ENCODE measurements around the gene RNF130. TPM values are rescaled to one million over a fixed set of nuclear protein-coding genes. Genes with fewer than 3 reads are reported as not detected.

The RNF130 gene
- total and polyA plus RNA-seq, 9 of the 15 experiments (the other 6 are each of a cell fraction or from before 2014, with no cell fraction given), result 5.8 to 39.4 (median 27.1) TPM

- BruUV-seq (replicated peaks), result no TSS peak
- Histone ChIP-seq H2AFZ (ENCODE audit: low read depth, low read length) (no peak overlapping the region), H3K9ac (ENCODE audit: insufficient read depth in 1 of 2, low read depth in 2 of 2, low read length in 2 of 2) (no peak overlapping the region), H3K9me3 (replicated peaks; ENCODE audit: control insufficient read depth, insufficient read depth, low read depth, low read length) (no peaks in the 10 kb centered on the region; the same call in 1 of the 2 replicates), H4K20me1 (replicated peaks; ENCODE audit: control insufficient read depth, insufficient read depth, low read length) (no peaks in the 10 kb centered on the region), H3K27ac (ENCODE audit: extremely low read depth, low read depth, low read length) (no peak overlapping the region), H3K4me3 (no peak overlapping the region), H3K79me2 (ENCODE audit: control insufficient read depth, insufficient read depth, low read length) (no peaks in the 10 kb centered on the region), H3K27me3 (ENCODE audit: control insufficient read depth in 2 of 2, insufficient read depth in 2 of 2, low read length in 2 of 2) (no peaks in the 10 kb centered on the region), H3K9me1 (ENCODE audit: control insufficient read depth, insufficient read depth, low read length) (no peaks in the 10 kb centered on the region), H3K4me2 (ENCODE audit: insufficient read depth, low read length) (no peak overlapping the region), H3K4me1 (replicated peaks in 1 of 2; ENCODE audit: control insufficient read depth in 2 of 2, insufficient read depth in 2 of 2, low read length in 2 of 2) (peaks cover 30 to 39% of the 10 kb centered on the region in 2 experiments), H3K36me3 (ENCODE audit: control insufficient read depth, insufficient read depth, low read length) (no peaks in the 10 kb centered on the region)
- POLR2A ChIA-PET, result interaction anchor here (1.2 kb wide), 1 partner anchor 16 kb away, joined by 4 read pairs; no protein-coding TSS in a partner anchor
- intact Hi-C loops (cut with micrococcal nuclease) (no loop called here), in situ Hi-C loops (cut with MboI) (no loop called here)
- 77% methylated on average over 9 of the region's 9 CpGs for WGBS (ENCODE audit: insufficient coverage, low coverage, missing lambda C conversion rate)
- TF ChIP-seq MAZ (CRISPR knock-in tag; conservative IDR thresholded peaks at IDR 0.05 in 1 of 2, IDR thresholded peaks at IDR 0.05 in 1 of 2) (no peak), CEBPB (tag; IDR thresholded peaks at IDR 0.05) (peak; percentile 58)
- ATAC-seq, result no peak
- no peak for FAIRE-seq
- CTCF ChIA-PET (ENCODE audit: low intra/inter-chr PET ratio), result no interaction called here
- DNase-seq (ENCODE audit: extremely low read depth in 1 of 4, low spot score in 3 of 4), result no peak
These were observed 24.0 kb upstream of the RNF130 start for GRCh38 chr5:180095545-180095944.

- 6% methylated on average over 9 of the region's 9 CpGs for WGBS (ENCODE audit: insufficient coverage, low coverage, missing lambda C conversion rate)
- Histone ChIP-seq H3K79me2 (ENCODE audit: control insufficient read depth, insufficient read depth, low read length) (no peaks in the 10 kb centered on the region), H3K36me3 (ENCODE audit: control insufficient read depth, insufficient read depth, low read length) (no peaks in the 10 kb centered on the region), H3K4me1 (replicated peaks in 1 of 2; ENCODE audit: control insufficient read depth in 2 of 2, insufficient read depth in 2 of 2, low read length in 2 of 2) (peaks cover 30 to 38% of the 10 kb centered on the region in 2 experiments), H4K20me1 (replicated peaks; ENCODE audit: control insufficient read depth, insufficient read depth, low read length) (no peaks in the 10 kb centered on the region), H2AFZ (ENCODE audit: low read depth, low read length) (peak overlapping the region; percentile 73), H3K4me3 (no peak overlapping the region), H3K9me1 (ENCODE audit: control insufficient read depth, insufficient read depth, low read length) (no peaks in the 10 kb centered on the region), H3K27ac (ENCODE audit: extremely low read depth, low read depth, low read length) (peak overlapping the region; percentile 85), H3K9ac (ENCODE audit: insufficient read depth in 1 of 2, low read depth in 2 of 2, low read length in 2 of 2) (peak overlapping the region in 1 of 2 experiments; percentile 34; a peak in 1 of 4 replicates), H3K27me3 (ENCODE audit: control insufficient read depth in 2 of 2, insufficient read depth in 2 of 2, low read length in 2 of 2) (no peaks in the 10 kb centered on the region), H3K9me3 (replicated peaks; ENCODE audit: control insufficient read depth, insufficient read depth, low read depth, low read length) (no peaks in the 10 kb centered on the region; the same call in 1 of the 2 replicates), H3K4me2 (ENCODE audit: insufficient read depth, low read length) (peak overlapping the region; percentile 78)
- DNase-seq (ENCODE audit: extremely low read depth in 1 of 4, low spot score in 3 of 4) (peak; percentile 82 to 97 (median 88)), FAIRE-seq (peak; percentile 100), ATAC-seq (peak; percentile 94)
- POLR2A ChIA-PET, result interaction anchor here (1.1 kb wide), 1 partner anchor 8 kb away, joined by 3 read pairs; no protein-coding TSS in a partner anchor
- intact Hi-C loops (cut with micrococcal nuclease) (loop anchor here (5.0 kb wide), 3 partner anchors 107 to 332 kb away; partner anchors contain the start of gene MRNIP), in situ Hi-C loops (cut with MboI) (no loop called here)
- no TSS peak for BruUV-seq (replicated peaks)
- CTCF ChIA-PET (ENCODE audit: low intra/inter-chr PET ratio), result no interaction called here
- TF ChIP-seq MYNN (IDR thresholded peaks at IDR 0.05) (peak; percentile 92), MYNN (CRISPR knock-in tag; IDR thresholded peaks at IDR 0.05) (no peak), SMAD1 (IDR thresholded peaks at IDR 0.05; ENCODE audit: low read depth, low read length, partially characterized antibody) (peak; percentile 90), POLR2H (tag; IDR thresholded peaks at IDR 0.05; ENCODE audit: low read depth) (no peak), ZNF609 (CRISPR knock-in tag; IDR thresholded peaks at IDR 0.05; ENCODE audit: borderline replicate concordance) (peak; percentile 70; the same call in 1 of the 2 replicates), ILF3 (IDR thresholded peaks at IDR 0.05; ENCODE audit: borderline replicate concordance) (peak; percentile 86; the same call in 1 of the 2 replicates), ARID2 (IDR thresholded peaks at IDR 0.05) (no peak)
These were observed 22.3 kb upstream of the RNF130 start for GRCh38 chr5:180093651-180094382.
